Measurements from ENCODE around the gene FHOD3.
"Not testable (repeated sequence)": the region's sequence is repeated elsewhere in the genome, so short reads cannot be mapped to it uniquely, and the experiment has no call there.

FHOD3 gene

GRCh38 chr18:36451454-36452251, 154.1 kb downstream of the FHOD3 start:
- no peak for DNase-seq (ENCODE audit: low read depth)

GRCh38 chr18:36454245-36454644, 156.7 kb downstream of the FHOD3 start:
- no peak for DNase-seq (ENCODE audit: low read depth)

- DNase-seq (ENCODE audit: low read depth), result no peak
Observed at GRCh38 chr18:36454848-36455458, 157.4 kb downstream of the FHOD3 start.

GRCh38 chr18:36455931-36456330, 158.4 kb downstream of the FHOD3 start:
- DNase-seq (ENCODE audit: low read depth), result no peak

- no peak for DNase-seq (ENCODE audit: low read depth)
Observed at GRCh38 chr18:36456622-36457021, 159.1 kb downstream of the FHOD3 start.

GRCh38 chr18:36457683-36458082, 160.2 kb downstream of the FHOD3 start:
- no peak for DNase-seq (ENCODE audit: low read depth)

GRCh38 chr18:36458306-36458705, 160.8 kb downstream of the FHOD3 start:
- no peak for DNase-seq (ENCODE audit: low read depth)

- no peak for DNase-seq (ENCODE audit: low read depth)
Observed at GRCh38 chr18:36459203-36459602, 161.7 kb downstream of the FHOD3 start.

- DNase-seq (ENCODE audit: low read depth), result no peak
Observed at GRCh38 chr18:36459786-36460185, 162.3 kb downstream of the FHOD3 start.

- no peak for DNase-seq (ENCODE audit: low read depth)
Observed at GRCh38 chr18:36460324-36460850, 162.9 kb downstream of the FHOD3 start.

- DNase-seq (ENCODE audit: low read depth), result no peak
Observed at GRCh38 chr18:36460854-36461253, 163.3 kb downstream of the FHOD3 start.

- peak; percentile 40 for DNase-seq (ENCODE audit: low read depth)
Observed at GRCh38 chr18:36461551-36461987, 164.1 kb downstream of the FHOD3 start.

- DNase-seq (ENCODE audit: low read depth), result not testable (repeated sequence)
Observed at GRCh38 chr18:36463516-36463915, 166.0 kb downstream of the FHOD3 start.

- DNase-seq (ENCODE audit: low read depth), result no peak
Observed at GRCh38 chr18:36464126-36464651, 166.7 kb downstream of the FHOD3 start.

GRCh38 chr18:36465276-36465675, 167.8 kb downstream of the FHOD3 start:
- no peak for DNase-seq (ENCODE audit: low read depth)

- DNase-seq (ENCODE audit: low read depth), result no peak
Observed at GRCh38 chr18:36465970-36466369, 168.5 kb downstream of the FHOD3 start.

- no peak for DNase-seq (ENCODE audit: low read depth)
Observed at GRCh38 chr18:36467614-36468013, 170.1 kb downstream of the FHOD3 start.

- DNase-seq (ENCODE audit: low read depth), result no peak
Observed at GRCh38 chr18:36468161-36468560, 170.6 kb downstream of the FHOD3 start.

GRCh38 chr18:36469461-36469860, 171.9 kb downstream of the FHOD3 start:
- DNase-seq (ENCODE audit: low read depth), result no peak

- DNase-seq (ENCODE audit: low read depth), result no peak
Observed at GRCh38 chr18:36470896-36471295, 173.4 kb downstream of the FHOD3 start.

GRCh38 chr18:36471393-36471792, 173.9 kb downstream of the FHOD3 start:
- DNase-seq (ENCODE audit: low read depth), result no peak

- no peak for DNase-seq (ENCODE audit: low read depth)
Observed at GRCh38 chr18:36476433-36476832, 178.9 kb downstream of the FHOD3 start.

- no peak for DNase-seq (ENCODE audit: low read depth)
Observed at GRCh38 chr18:36477776-36478175, 180.3 kb downstream of the FHOD3 start.

All from EH (cell line).